OCI-LY1 (cell line): ENCODE results near the gene KLHL35.

ENCODE experiments used
- EZH2 ChIP-seq: fragments of 200-600 bp; sonication (generic), shearing (Covaris generic); IDR thresholded peaks from 2 replicates; pipeline ENCODE4 v1.8.0; 2017; ENCODE audit warnings: borderline replicate concordance, mixed run types, mild to moderate bottlenecking, antibody characterized with exemption, low read length, moderate library complexity, mixed read lengths
- TF ChIP-seq, protein P1 (sequence below): fragments of 200-600 bp; sonication (generic), shearing (Covaris generic); IDR thresholded peaks from 2 replicates; pipeline ENCODE4 v1.5.1; 2017; ENCODE audit warnings: mild to moderate bottlenecking, antibody characterized with exemption, low read length, moderate library complexity, mixed read lengths

DNA sequence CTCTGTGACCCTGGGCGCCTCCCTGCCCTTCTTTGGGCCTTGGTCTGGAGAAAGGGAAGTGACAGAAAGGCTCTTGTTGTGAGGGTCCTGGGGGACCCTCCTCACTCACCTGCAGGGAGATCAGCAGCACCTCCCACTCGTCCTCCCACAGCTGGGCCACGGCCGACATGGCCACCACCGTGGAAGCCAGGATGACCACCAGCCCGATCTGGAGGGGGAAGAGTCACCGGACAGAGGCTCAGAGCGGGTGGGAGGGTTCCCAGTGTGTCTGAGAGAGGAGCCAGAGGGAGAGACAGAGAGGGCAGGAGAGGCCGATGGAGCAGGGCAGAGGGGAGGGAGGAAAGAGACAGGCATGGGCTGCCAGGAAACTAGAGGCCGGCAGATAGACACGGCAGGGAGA lies 16.8 kb upstream of the KLHL35 start:
- TF ChIP-seq, protein P1, sequence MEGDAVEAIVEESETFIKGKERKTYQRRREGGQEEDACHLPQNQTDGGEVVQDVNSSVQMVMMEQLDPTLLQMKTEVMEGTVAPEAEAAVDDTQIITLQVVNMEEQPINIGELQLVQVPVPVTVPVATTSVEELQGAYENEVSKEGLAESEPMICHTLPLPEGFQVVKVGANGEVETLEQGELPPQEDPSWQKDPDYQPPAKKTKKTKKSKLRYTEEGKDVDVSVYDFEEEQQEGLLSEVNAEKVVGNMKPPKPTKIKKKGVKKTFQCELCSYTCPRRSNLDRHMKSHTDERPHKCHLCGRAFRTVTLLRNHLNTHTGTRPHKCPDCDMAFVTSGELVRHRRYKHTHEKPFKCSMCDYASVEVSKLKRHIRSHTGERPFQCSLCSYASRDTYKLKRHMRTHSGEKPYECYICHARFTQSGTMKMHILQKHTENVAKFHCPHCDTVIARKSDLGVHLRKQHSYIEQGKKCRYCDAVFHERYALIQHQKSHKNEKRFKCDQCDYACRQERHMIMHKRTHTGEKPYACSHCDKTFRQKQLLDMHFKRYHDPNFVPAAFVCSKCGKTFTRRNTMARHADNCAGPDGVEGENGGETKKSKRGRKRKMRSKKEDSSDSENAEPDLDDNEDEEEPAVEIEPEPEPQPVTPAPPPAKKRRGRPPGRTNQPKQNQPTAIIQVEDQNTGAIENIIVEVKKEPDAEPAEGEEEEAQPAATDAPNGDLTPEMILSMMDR: no peak
- TF ChIP-seq EZH2: no peak
